BE2C (cell line): ENCODE measurements around the gene LINC00237.

ENCODE experiments used
- DNase-seq: peaks from one replicate; pipeline ENCODE4 v3.0.0-alpha.2; 2020
- H3K27me3 ChIP-seq: fragments of 250-450 bp; sonication (Bioruptor Pico); 2 replicates; pipeline ENCODE4 v1.5.1; 2020; ENCODE audit warnings: mild to moderate bottlenecking
- H3K36me3 ChIP-seq: fragments of 250-450 bp; sonication (Bioruptor Pico); 2 replicates; pipeline ENCODE4 v1.5.1; 2020; ENCODE audit warnings: mild to moderate bottlenecking
- H3K4me1 ChIP-seq: fragments of 250-450 bp; sonication (Bioruptor Pico); 2 replicates; pipeline ENCODE4 v1.5.1; 2020
- H3K4me3 ChIP-seq: 2 replicates; pipeline ENCODE4 v1.5.1; 2011; ENCODE audit warnings: low read depth, low read length
- H3K9me3 ChIP-seq: fragments of 250-450 bp; sonication (Bioruptor Pico); 2 replicates; pipeline ENCODE4 v1.5.1; 2020
- TF ChIP-seq, protein P1 (sequence below): IDR thresholded peaks from 2 replicates; pipeline ENCODE4 v1.5.1; 2012; ENCODE audit warnings: mild to moderate bottlenecking, low read depth, low read length

Gene LINC00237

GRCh38 chr20:21102603-21103311 lies 3.4 kb downstream of the LINC00237 start:
- Histone ChIP-seq H3K4me1 (no peaks in the 10 kb centered on the region; the same call in 1 of the 2 replicates), H3K36me3 (no peaks in the 10 kb centered on the region), H3K4me3 (no peak overlapping the region), H3K27me3 (peaks cover 23% of the 10 kb centered on the region), H3K9me3 (no peaks in the 10 kb centered on the region)
- DNase-seq, result no peak
- TF ChIP-seq, protein P1, sequence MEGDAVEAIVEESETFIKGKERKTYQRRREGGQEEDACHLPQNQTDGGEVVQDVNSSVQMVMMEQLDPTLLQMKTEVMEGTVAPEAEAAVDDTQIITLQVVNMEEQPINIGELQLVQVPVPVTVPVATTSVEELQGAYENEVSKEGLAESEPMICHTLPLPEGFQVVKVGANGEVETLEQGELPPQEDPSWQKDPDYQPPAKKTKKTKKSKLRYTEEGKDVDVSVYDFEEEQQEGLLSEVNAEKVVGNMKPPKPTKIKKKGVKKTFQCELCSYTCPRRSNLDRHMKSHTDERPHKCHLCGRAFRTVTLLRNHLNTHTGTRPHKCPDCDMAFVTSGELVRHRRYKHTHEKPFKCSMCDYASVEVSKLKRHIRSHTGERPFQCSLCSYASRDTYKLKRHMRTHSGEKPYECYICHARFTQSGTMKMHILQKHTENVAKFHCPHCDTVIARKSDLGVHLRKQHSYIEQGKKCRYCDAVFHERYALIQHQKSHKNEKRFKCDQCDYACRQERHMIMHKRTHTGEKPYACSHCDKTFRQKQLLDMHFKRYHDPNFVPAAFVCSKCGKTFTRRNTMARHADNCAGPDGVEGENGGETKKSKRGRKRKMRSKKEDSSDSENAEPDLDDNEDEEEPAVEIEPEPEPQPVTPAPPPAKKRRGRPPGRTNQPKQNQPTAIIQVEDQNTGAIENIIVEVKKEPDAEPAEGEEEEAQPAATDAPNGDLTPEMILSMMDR, result no peak

DNA sequence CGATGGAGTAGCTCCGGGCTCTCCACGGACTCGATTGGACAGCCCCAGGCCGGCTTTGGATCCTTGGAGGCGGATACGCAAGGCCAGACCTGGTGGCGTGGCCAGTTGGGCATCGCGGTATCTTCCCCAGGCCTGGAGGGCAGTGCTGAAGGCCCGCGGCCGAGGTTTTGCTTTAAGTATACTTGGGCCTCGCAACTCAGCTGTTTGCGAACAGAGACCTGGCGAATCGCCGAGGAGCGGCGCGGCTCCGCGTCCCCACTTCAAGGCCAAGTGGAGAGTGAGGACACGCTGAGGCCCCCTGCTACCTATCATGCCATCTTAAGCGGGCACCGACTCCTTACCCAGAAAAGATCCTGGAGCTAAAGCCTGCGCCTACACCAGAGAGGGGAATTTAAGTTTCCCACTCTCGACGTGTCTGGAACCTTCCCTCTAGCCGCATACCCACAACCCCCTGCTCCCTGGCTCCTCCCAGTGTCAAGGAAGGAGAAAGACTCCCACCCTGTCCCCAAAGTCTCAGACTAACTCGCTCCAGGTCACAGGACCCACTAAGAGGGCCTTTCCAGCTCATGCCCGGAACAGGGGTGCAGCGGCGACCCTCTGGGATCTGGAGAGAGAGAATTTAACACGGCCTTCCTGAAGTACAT lies 4.1 kb downstream of the LINC00237 start:
- H3K36me3 ChIP-seq, result no peaks in the 10 kb centered on the region
- DNase-seq, result no peak
- H3K9me3 ChIP-seq, result no peaks in the 10 kb centered on the region
- no peaks in the 10 kb centered on the region; the same call in 1 of the 2 replicates for H3K4me1 ChIP-seq
- H3K4me3 ChIP-seq, result no peak overlapping the region
- TF ChIP-seq, protein P1, result 0 out of 2 replicates have a peak, but pooled peaks have one; percentile 2
- peaks cover 23% of the 10 kb centered on the region for H3K27me3 ChIP-seq

- peak overlapping the region; percentile 71 for H3K4me3 ChIP-seq
- DNase-seq, result peak; percentile 39
- peaks cover 20% of the 10 kb centered on the region for H3K27me3 ChIP-seq
- H3K36me3 ChIP-seq, result no peaks in the 10 kb centered on the region
- TF ChIP-seq, protein P1, result no peak
- H3K9me3 ChIP-seq, result no peaks in the 10 kb centered on the region
- H3K4me1 ChIP-seq, result peaks cover 3% of the 10 kb centered on the region; the same call in 1 of the 2 replicates
These were observed 4.7 kb downstream of the LINC00237 start for GRCh38 chr20:21101453-21101931.

- Histone ChIP-seq H3K27me3 (peaks cover 14% of the 10 kb centered on the region), H3K9me3 (no peaks in the 10 kb centered on the region), H3K36me3 (no peaks in the 10 kb centered on the region), H3K4me3 (peak overlapping the region; percentile 71), H3K4me1 (peaks cover 4% of the 10 kb centered on the region; the same call in 1 of the 2 replicates)
- TF ChIP-seq, protein P1, result no peak
- DNase-seq, result peak; percentile 36
These were observed 5.3 kb downstream of the LINC00237 start for GRCh38 chr20:21100578-21101452.

GRCh38 chr20:21099751-21100577 lies 6.2 kb downstream of the LINC00237 start:
- H3K27me3 ChIP-seq, result peaks cover 7% of the 10 kb centered on the region; the same call in 1 of the 2 replicates
- H3K4me1 ChIP-seq, result peaks cover 4% of the 10 kb centered on the region; the same call in 1 of the 2 replicates
- peak overlapping the region; percentile 71 for H3K4me3 ChIP-seq
- H3K36me3 ChIP-seq, result no peaks in the 10 kb centered on the region
- peak; percentile 78 for DNase-seq
- H3K9me3 ChIP-seq, result no peaks in the 10 kb centered on the region
- TF ChIP-seq, protein P1, result no peak
